HG02642 (cell line): Measurements from ENCODE around the gene IQCE.
"Not testable (repeated sequence)": the region's sequence is repeated elsewhere in the genome, so short reads cannot be mapped to it uniquely, and the experiment has no call there.

ENCODE experiments used
- ATAC-seq: cut with Tn5 transposase; IDR thresholded peaks from one replicate; pipeline ENCODE4 v1.9.1; 2021; ENCODE audit warnings: mild to moderate bottlenecking; ENCODE audit not compliant: unreplicated experiment, poor library complexity

Gene IQCE

GRCh38 chr7:2520761-2521290 lies 38.0 kb upstream of the IQCE start:
- ATAC-seq = no peak

- no peak for ATAC-seq
These were observed 37.4 kb upstream of the IQCE start for GRCh38 chr7:2521341-2521745.

- no peak for ATAC-seq
These were observed 36.7 kb upstream of the IQCE start for GRCh38 chr7:2521952-2522591.

GRCh38 chr7:2522780-2523433 lies 35.9 kb upstream of the IQCE start:
- no peak for ATAC-seq

- ATAC-seq = no peak
These were observed 35.3 kb upstream of the IQCE start for GRCh38 chr7:2523461-2523936.

GRCh38 chr7:2523941-2524807 lies 34.6 kb upstream of the IQCE start:
- no peak for ATAC-seq

- no peak for ATAC-seq
These were observed 33.7 kb upstream of the IQCE start for GRCh38 chr7:2524808-2525657.

- ATAC-seq = no peak
These were observed 32.8 kb upstream of the IQCE start for GRCh38 chr7:2525658-2526630.

- ATAC-seq = no peak
These were observed 31.9 kb upstream of the IQCE start for GRCh38 chr7:2526659-2527504.

- no peak for ATAC-seq
These were observed 31.0 kb upstream of the IQCE start for GRCh38 chr7:2527505-2528467.

GRCh38 chr7:2528481-2529095 lies 30.2 kb upstream of the IQCE start:
- no peak for ATAC-seq

- peak; percentile 42 for ATAC-seq
These were observed 29.4 kb upstream of the IQCE start for GRCh38 chr7:2529161-2530070.

GRCh38 chr7:2530071-2530987 lies 28.4 kb upstream of the IQCE start:
- no peak for ATAC-seq

GRCh38 chr7:2530994-2531795 lies 27.6 kb upstream of the IQCE start:
- ATAC-seq = not testable (repeated sequence)
